GM12878 (cell line): ENCODE measurements around the gene PAQR9. TPM values are rescaled to one million over a fixed set of nuclear protein-coding genes. Genes with fewer than 3 reads are reported as not detected.

Experiments
- ATAC-seq: fragments of 200-7000 bp; cut with Tn5 transposase; 3 replicates; pipeline ENCODE4 v1.9.1; 2020; ENCODE audit warnings: mild to moderate bottlenecking, moderate library complexity
- BruUV-seq: library from RNA; stranded (reverse); fragments of 400-500 nt; replicated peaks from 2 replicates; lab custom pipeline; 2021; lab: Mats Ljungman, UMichigan
- CTCF ChIA-PET: fragments of 300-600 bp; sonication (Branson Sonifier 250); formaldehyde crosslinking; extraction: SDS; loops from one replicate; lab custom pipeline; 2021; ENCODE audit warnings: inconsistent platforms; lab: Yijun Ruan, JAX
- POLR2A ChIA-PET: fragments of 350-600 bp; formaldehyde crosslinking; extraction: SDS; loops from one replicate; lab custom pipeline; 2021; ENCODE audit warnings: inconsistent platforms; lab: Charles Lee
- RAD21 ChIA-PET: fragments of 300-600 bp; sonication (Branson Sonifier 250); formaldehyde crosslinking; loops from one replicate; lab custom pipeline; 2023; ENCODE audit warnings: antibody characterized with exemption; ENCODE audit not compliant: unreplicated experiment; lab: Charles Lee
- SMC1A ChIA-PET: fragments of 300-600 bp; sonication (Branson Sonifier 250); formaldehyde crosslinking; loops from one replicate; lab custom pipeline; 2023; ENCODE audit not compliant: unreplicated experiment, uncharacterized antibody; lab: Charles Lee
- DNase-seq: peaks from one replicate; pipeline ENCODE4 v3.0.0-alpha.2; 2011; ENCODE audit warnings: low read depth, low spot score
- FAIRE-seq: peaks from 3 replicates; lab custom pipeline; 2011; peaks lifted over from hg19 to GRCh38; lab: Jason Lieb, UNC
- H2AFZ ChIP-seq: 2 replicates; pipeline ENCODE4 v1.6.0; 2011; ENCODE audit warnings: low read depth, low read length, control low read depth; ENCODE audit not compliant: control insufficient read depth
- H3K27ac ChIP-seq: 2 replicates; pipeline ENCODE4 v1.5.1; 2011; ENCODE audit warnings: control low read depth; ENCODE audit not compliant: control insufficient read depth, insufficient read depth
- H3K27me3 ChIP-seq, 2 experiments: replicated peaks in 1 of 2; 2 replicates each; pipeline versions ENCODE4 v1.6.0 to v1.6.1; 2011; ENCODE audit warnings: low read length in 1 of 2; ENCODE audit not compliant: control insufficient read depth in 2 of 2, insufficient read depth in 2 of 2
- H3K36me3 ChIP-seq, 2 experiments: 2 replicates each; pipeline ENCODE4 v1.5.1; 2011; ENCODE audit warnings: low read length in 1 of 2; ENCODE audit not compliant: control insufficient read depth in 2 of 2, insufficient read depth in 2 of 2
- H3K4me1 ChIP-seq: 2 replicates; pipeline ENCODE4 v1.6.1; 2011; ENCODE audit warnings: mild to moderate bottlenecking, low read length, moderate library complexity, mixed read lengths; ENCODE audit not compliant: control insufficient read depth, insufficient read depth
- H3K4me2 ChIP-seq: 2 replicates; pipeline ENCODE4 v1.6.0; 2011; ENCODE audit warnings: control low read depth; ENCODE audit not compliant: control insufficient read depth, insufficient read depth
- H3K4me3 ChIP-seq: fragments of 200-600 bp; sonication (generic); 2 replicates; pipeline ENCODE4 v1.5.1; 2016
- H3K79me2 ChIP-seq: 2 replicates; pipeline ENCODE4 v1.6.0; 2011; ENCODE audit warnings: low read length; ENCODE audit not compliant: control insufficient read depth, insufficient read depth
- H3K9ac ChIP-seq: 2 replicates; pipeline ENCODE4 v1.8.0; 2011; ENCODE audit warnings: low read length, control low read depth, mixed read lengths; ENCODE audit not compliant: control insufficient read depth, insufficient read depth
- H3K9me3 ChIP-seq: replicated peaks from 3 replicates; pipeline ENCODE4 v1.5.1; 2011; ENCODE audit warnings: mild to moderate bottlenecking, low read length; ENCODE audit not compliant: control insufficient read depth, insufficient read depth
- H4K20me1 ChIP-seq: 2 replicates; pipeline ENCODE4 v1.6.0; 2011; ENCODE audit not compliant: control insufficient read depth, insufficient read depth
- BCL11A ChIP-seq: IDR thresholded peaks from 2 replicates; pipeline ENCODE4 v1.6.1; 2011; ENCODE audit warnings: low read depth, low read length
- CBX3 ChIP-seq: fragments of 200-600 bp; sonication (generic); IDR thresholded peaks from 2 replicates; pipeline ENCODE4 v1.6.1; 2016; ENCODE audit warnings: low read depth, borderline replicate concordance
- CHD4 ChIP-seq: fragments of 200-600 bp; sonication (generic); IDR thresholded peaks from 2 replicates; pipeline ENCODE4 v1.6.1; 2016; ENCODE audit warnings: mild to moderate bottlenecking
- ELK1 ChIP-seq: IDR thresholded peaks from 2 replicates; pipeline ENCODE4 v1.6.1; 2012; ENCODE audit warnings: low read depth, low read length, improper control_type of control experiment
- ESRRA ChIP-seq: IDR thresholded peaks from 2 replicates; pipeline ENCODE4 v1.6.1; 2012; ENCODE audit warnings: mild to moderate bottlenecking, low read length, improper control_type of control experiment
- FOXK2 ChIP-seq: fragments of 450-650 bp; IDR thresholded peaks from 2 replicates; pipeline ENCODE4 v1.6.1; 2017; ENCODE audit warnings: mild to moderate bottlenecking, moderate library complexity
- FOXM1 ChIP-seq: IDR thresholded peaks from 2 replicates; pipeline ENCODE4 v1.6.1; 2012; ENCODE audit warnings: low read depth, mild to moderate bottlenecking, inconsistent platforms, low read length, moderate library complexity
- MEF2B ChIP-seq: fragments of 450-650 bp; IDR thresholded peaks from 2 replicates; pipeline ENCODE4 v1.6.1; 2018; ENCODE audit warnings: mild to moderate bottlenecking, moderate library complexity; ENCODE audit not compliant: partially characterized antibody, poor library complexity, severe bottlenecking
- MXI1 ChIP-seq: fragments of 150-350 bp; IDR thresholded peaks from 2 replicates; pipeline ENCODE4 v1.6.1; 2011; ENCODE audit warnings: low read depth, mild to moderate bottlenecking, inconsistent platforms, low read length, improper control_type of control experiment
- RAD51 ChIP-seq: fragments of 450-650 bp; IDR thresholded peaks from 2 replicates; pipeline ENCODE4 v1.6.1; 2016; ENCODE audit warnings: moderate library complexity, mild to moderate bottlenecking, inconsistent platforms
- SMARCA5 ChIP-seq: fragments of 450-650 bp; IDR thresholded peaks from 2 replicates; pipeline ENCODE4 v1.6.1; 2017; ENCODE audit warnings: mild to moderate bottlenecking
- SUZ12 ChIP-seq: fragments of 200-600 bp; sonication (generic); IDR thresholded peaks from one replicate; pipeline ENCODE4 v1.6.1; 2018; ENCODE audit warnings: antibody characterized with exemption, mild to moderate bottlenecking; ENCODE audit not compliant: unreplicated experiment
- WGBS: methylation state at CpG from one replicate; pipeline ENCODE4 v1.1.6; 2016; ENCODE audit warnings: low lambda C conversion rate; ENCODE audit not compliant: insufficient replicate concordance, insufficient coverage; ENCODE audit errors: missing lambda C conversion rate; 5-methylcytosine and 5-hydroxymethylcytosine counted together
- in situ Hi-C: fragments of 300-500 bp; cut with MboI; formaldehyde crosslinking; loops from 9 replicates; pipeline ENCODE4 v1.14.3; 2018; ENCODE audit warnings: mixed read lengths
- intact Hi-C: fragments of 100-400 bp; cut with micrococcal nuclease; formaldehyde crosslinking; loops from one replicate; pipeline ENCODE4 v1.14.2; 2022; ENCODE audit not compliant: unreplicated experiment
- polyA plus RNA-seq, 11 experiments: library from polyadenylated mRNA; depleted of rRNA in 4 of 11; unstranded in 6 of 11; stranded (reverse) in 5 of 11; fragments of >200 nt; fragmentation: Nextera tagmentation in 4 of 11; fragmentation: Illumina TruSeq in 1 of 11; extraction: Ambion mirVana in 4 of 11; extraction: Trizol in 1 of 11; gene quantifications; 1 replicate in 1 of 11; 2 replicates in 10 of 11; pipeline versions ENCODE4 v1.2.1 to v1.2.3, GENCODE V29; 2011 to 2016; ENCODE audit warnings: inconsistent platforms in 2 of 11, missing spikeins in 2 of 11, low read depth in 1 of 11
- total RNA-seq, 4 experiments: library from RNA; depleted of rRNA in 3 of 4; stranded (reverse); fragments of >200 nt in 3 of 4; fragmentation: Illumina TruSeq in 1 of 4; extraction: Trizol in 1 of 4; gene quantifications; 2 replicates each; pipeline versions ENCODE4 v1.2.1 to v1.2.3, GENCODE V29; 2013 to 2021

Gene PAQR9
- total and polyA plus RNA-seq, 10 of the 15 experiments (the other 5 are each of a cell fraction or from before 2014, with no cell fraction given): not detected

- no peak overlapping the region for H3K9ac ChIP-seq
- no peak overlapping the region for H3K4me2 ChIP-seq
- peaks cover 0 to 2% of the 10 kb centered on the region in 2 experiments; a peak in 2 of 4 replicates for H3K27me3 ChIP-seq
- intact Hi-C loops: no loop called here
- H2AFZ ChIP-seq: no peak overlapping the region
- FAIRE-seq (no peak), ATAC-seq (no peak)
- ChIA-PET POLR2A (no interaction called here), RAD21 (no interaction called here)
- H3K27ac ChIP-seq: no peak overlapping the region
- TF ChIP-seq RAD51 (no peak), MEF2B (no peak), SMARCA5 (no peak), FOXM1 (no peak), FOXK2 (no peak), ELK1 (no peak), MXI1 (no peak), BCL11A (no peak), CHD4 (no peak), CBX3 (no peak), ESRRA (no peak), SUZ12 (no peak)
- TF ChIP-seq, all 136 proteins: peak for 0
- Histone ChIP-seq H3K36me3 (no peaks in the 10 kb centered on the region), H3K4me3 (no peak overlapping the region), H3K4me1 (no peaks in the 10 kb centered on the region), H3K79me2 (no peaks in the 10 kb centered on the region), H4K20me1 (no peaks in the 10 kb centered on the region), H3K9me3 (no peaks in the 10 kb centered on the region)
- SMC1A ChIA-PET: no interaction called here
- WGBS: 50% methylated on average over 1 of the region's 1 CpG
- CTCF ChIA-PET: interaction anchor here (0.6 to 1.7 kb wide), 3 partner anchors 16 to 149 kb away, joined by 3 to 5 read pairs (median 3); no protein-coding TSS in a partner anchor
- BruUV-seq: no TSS peak
- DNase-seq: no peak
- in situ Hi-C loops: no loop called here
These were observed 13.9 kb upstream of the PAQR9 start for GRCh38 chr3:142977399-142977728.
